ENCODE data around the gene TRAPPC11.

DNA sequence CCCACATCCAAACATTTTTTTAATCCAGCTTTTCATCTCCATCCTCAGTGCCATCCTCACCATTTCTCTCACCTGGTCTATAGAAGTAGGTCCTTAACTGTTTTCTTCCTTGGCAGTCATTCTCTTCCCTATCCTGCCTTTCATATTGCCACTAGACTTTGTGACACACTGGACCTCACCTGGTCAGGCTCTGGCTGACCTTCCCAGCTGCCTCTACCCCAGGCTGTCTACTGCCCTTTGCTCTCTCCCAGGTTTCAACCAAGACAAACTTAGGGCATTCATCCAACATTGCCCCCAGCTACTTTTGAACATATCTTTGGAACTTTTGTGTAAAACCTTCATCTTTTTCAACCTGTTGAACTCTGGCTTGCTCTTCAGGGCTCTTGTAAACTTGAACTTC is 39.8 kb downstream of the TRAPPC11 start:
- TF ChIP-seq, protein P1, sequence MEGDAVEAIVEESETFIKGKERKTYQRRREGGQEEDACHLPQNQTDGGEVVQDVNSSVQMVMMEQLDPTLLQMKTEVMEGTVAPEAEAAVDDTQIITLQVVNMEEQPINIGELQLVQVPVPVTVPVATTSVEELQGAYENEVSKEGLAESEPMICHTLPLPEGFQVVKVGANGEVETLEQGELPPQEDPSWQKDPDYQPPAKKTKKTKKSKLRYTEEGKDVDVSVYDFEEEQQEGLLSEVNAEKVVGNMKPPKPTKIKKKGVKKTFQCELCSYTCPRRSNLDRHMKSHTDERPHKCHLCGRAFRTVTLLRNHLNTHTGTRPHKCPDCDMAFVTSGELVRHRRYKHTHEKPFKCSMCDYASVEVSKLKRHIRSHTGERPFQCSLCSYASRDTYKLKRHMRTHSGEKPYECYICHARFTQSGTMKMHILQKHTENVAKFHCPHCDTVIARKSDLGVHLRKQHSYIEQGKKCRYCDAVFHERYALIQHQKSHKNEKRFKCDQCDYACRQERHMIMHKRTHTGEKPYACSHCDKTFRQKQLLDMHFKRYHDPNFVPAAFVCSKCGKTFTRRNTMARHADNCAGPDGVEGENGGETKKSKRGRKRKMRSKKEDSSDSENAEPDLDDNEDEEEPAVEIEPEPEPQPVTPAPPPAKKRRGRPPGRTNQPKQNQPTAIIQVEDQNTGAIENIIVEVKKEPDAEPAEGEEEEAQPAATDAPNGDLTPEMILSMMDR (IDR thresholded peaks at IDR 0.05; ENCODE audit: low read length) = no peak
- TF ChIP-seq EZH2 (IDR thresholded peaks at IDR 0.05; ENCODE audit: borderline replicate concordance, low read length) = no peak
